SK-N-SH (cell line): Measurements from ENCODE around the gene CYS1. TPM values are rescaled to one million over a fixed set of nuclear protein-coding genes. Genes with fewer than 3 reads are reported as not detected.

Experiments used
- CTCF ChIA-PET: fragments of 300-600, 350-600 bp; formaldehyde crosslinking; extraction: SDS; loops from one replicate; lab custom pipeline; 2021; lab: Yijun Ruan, JAX
- POLR2A ChIA-PET: fragments of 350-600 bp; sonication (Branson Sonifier 250); formaldehyde crosslinking; extraction: SDS; loops from one replicate; lab custom pipeline; 2020; ENCODE audit warnings: antibody characterized with exemption, inconsistent platforms; lab: Yijun Ruan, JAX
- DNase-seq: peaks from one replicate; pipeline ENCODE4 v3.0.0; 2012
- H2AFZ ChIP-seq: fragments of 200-600 bp; sonication (generic); 2 replicates; pipeline ENCODE4 v1.8.1; 2016; ENCODE audit warnings: antibody characterized with exemption, mild to moderate bottlenecking, low read depth
- H3F3A ChIP-seq: fragments of 200-600 bp; sonication (generic); replicated peaks from 2 replicates; pipeline ENCODE3; 2016; ENCODE audit warnings: antibody characterized with exemption, mild to moderate bottlenecking; ENCODE audit not compliant: insufficient read depth
- H3K27ac ChIP-seq, 2 experiments: fragments of 200-500 bp in 1 of 2; fragments of 200-600 bp in 1 of 2; sonication (Bioruptor generic) in 1 of 2; sonication (generic), shearing (Covaris generic) in 1 of 2; 2 replicates each; pipeline versions ENCODE4 v1.5.1 to v1.6.1; 2014 to 2016; ENCODE audit warnings: low read depth in 2 of 2, inconsistent platforms in 1 of 2, low read length in 1 of 2, mild to moderate bottlenecking in 1 of 2, mixed read lengths in 1 of 2
- H3K27me3 ChIP-seq: fragments of 200-600 bp; sonication (generic), shearing (Covaris generic); 2 replicates; pipeline ENCODE4 v1.6.1; 2016; ENCODE audit warnings: mixed run types; ENCODE audit not compliant: insufficient read depth
- H3K36me3 ChIP-seq, 2 experiments: fragments of 200-500 bp in 1 of 2; fragments of 200-600 bp in 1 of 2; sonication (Bioruptor generic) in 1 of 2; sonication (generic) in 1 of 2; replicated peaks in 1 of 2; 2 replicates each; pipeline versions ENCODE3 to v1.5.1; 2014 to 2016; ENCODE audit warnings: low read length in 1 of 2, mild to moderate bottlenecking in 1 of 2; ENCODE audit not compliant: insufficient read depth in 2 of 2, control insufficient read depth in 1 of 2
- H3K4me1 ChIP-seq, 2 experiments: fragments of 200-500 bp in 1 of 2; fragments of 200-600 bp in 1 of 2; sonication (Bioruptor generic) in 1 of 2; sonication (generic), shearing (Covaris generic) in 1 of 2; 2 replicates each; pipeline versions ENCODE4 v1.5.1 to v1.6.1; 2014 to 2016; ENCODE audit warnings: low read depth in 1 of 2, low read length in 1 of 2, mixed run types in 1 of 2; ENCODE audit not compliant: insufficient read depth in 2 of 2, control insufficient read depth in 1 of 2
- H3K4me2 ChIP-seq: fragments of 200-600 bp; sonication (generic), shearing (Covaris generic); 2 replicates; pipeline ENCODE4 v1.6.1; 2017; ENCODE audit warnings: mixed run types
- H3K4me3 ChIP-seq, 2 experiments: fragments of 200-500 bp in 1 of 2; fragments of 200-600 bp in 1 of 2; sonication (Bioruptor generic) in 1 of 2; sonication (generic), shearing (Covaris generic) in 1 of 2; 2 replicates each; pipeline versions ENCODE4 v1.5.1 to v1.8.1; 2014 to 2016; ENCODE audit warnings: low read depth in 2 of 2, inconsistent platforms in 1 of 2, low read length in 1 of 2, mild to moderate bottlenecking in 1 of 2, mixed read lengths in 1 of 2, moderate library complexity in 1 of 2
- H3K79me2 ChIP-seq: fragments of 200-600 bp; sonication (generic); 2 replicates; pipeline ENCODE4 v1.8.1; 2017; ENCODE audit warnings: mild to moderate bottlenecking; ENCODE audit not compliant: insufficient read depth
- H3K9ac ChIP-seq: fragments of 200-600 bp; sonication (generic); 2 replicates; pipeline ENCODE4 v1.6.1; 2017; ENCODE audit warnings: mixed run types
- H3K9me2 ChIP-seq: fragments of 200-600 bp; sonication (generic); 2 replicates; pipeline ENCODE4 v1.6.1; 2017; ENCODE audit warnings: mixed run types
- H3K9me3 ChIP-seq: fragments of 200-600 bp; sonication (generic); 2 replicates; pipeline ENCODE4 v1.6.1; 2017; ENCODE audit warnings: mixed run types, mild to moderate bottlenecking, moderate library complexity
- H4K20me1 ChIP-seq: fragments of 200-600 bp; sonication (generic); 2 replicates; pipeline ENCODE4 v1.6.1; 2017; ENCODE audit warnings: mild to moderate bottlenecking, mixed run types; ENCODE audit not compliant: insufficient read depth
- CHD2 ChIP-seq: fragments of 150-350 bp; IDR thresholded peaks from 2 replicates; pipeline ENCODE4 v1.6.1; 2018; ENCODE audit warnings: low read length; ENCODE audit not compliant: partially characterized antibody
- ELF1 ChIP-seq: IDR thresholded peaks from 2 replicates; pipeline ENCODE4 v1.4.0; 2012
- EZH2phosphoT487 ChIP-seq: fragments of 200-600 bp; sonication (generic); IDR thresholded peaks from 2 replicates; pipeline ENCODE4 v1.6.1; 2017; ENCODE audit warnings: low read depth, mixed run types, mild to moderate bottlenecking, antibody characterized with exemption, moderate library complexity, borderline replicate concordance
- GATA2 ChIP-seq: sonication (generic); formaldehyde crosslinking; IDR thresholded peaks from 2 replicates; pipeline ENCODE4 v1.5.0; 2020; ENCODE audit warnings: mild to moderate bottlenecking, missing genetic modification reagents
- IRF3 ChIP-seq: fragments of 150-350 bp; IDR thresholded peaks from 2 replicates; pipeline ENCODE4 v1.6.1; 2016; ENCODE audit warnings: mild to moderate bottlenecking, low read depth, low read length
- MEF2A ChIP-seq: IDR thresholded peaks from 2 replicates; pipeline ENCODE4 v1.4.0; 2012; ENCODE audit warnings: low read depth, borderline replicate concordance
- RAD21 ChIP-seq: IDR thresholded peaks from 2 replicates; pipeline ENCODE4 v1.6.1; 2012; ENCODE audit warnings: mild to moderate bottlenecking, low read length
- RFX5 ChIP-seq: IDR thresholded peaks from 2 replicates; pipeline ENCODE4 v1.6.1; 2012; ENCODE audit warnings: mild to moderate bottlenecking, improper control_type of control experiment, low read length
- SMC3 ChIP-seq: IDR thresholded peaks from 2 replicates; pipeline ENCODE4 v1.6.1; 2012; ENCODE audit warnings: low read depth, low read length, improper control_type of control experiment
- WGBS: methylation state at CpG from one replicate; pipeline ENCODE4 v1.1.6; 2017; ENCODE audit warnings: low lambda C conversion rate; 5-methylcytosine and 5-hydroxymethylcytosine counted together
- polyA plus RNA-seq, 3 experiments: library from polyadenylated mRNA; depleted of rRNA; stranded (reverse); fragments of >200 nt; gene quantifications; 2 replicates each; pipeline ENCODE4 v1.2.3, GENCODE V29; 2012
- TF ChIP-seq, protein P1 (sequence below): fragments of 200-600 bp; sonication (generic); IDR thresholded peaks from 2 replicates; pipeline ENCODE4 v1.6.1; 2017; ENCODE audit warnings: antibody characterized with exemption, mild to moderate bottlenecking, moderate library complexity

Gene CYS1
- polyA plus RNA-seq, 1 of the 3 experiments (the other 2 are of a cell fraction), result 1.2 TPM

DNA sequence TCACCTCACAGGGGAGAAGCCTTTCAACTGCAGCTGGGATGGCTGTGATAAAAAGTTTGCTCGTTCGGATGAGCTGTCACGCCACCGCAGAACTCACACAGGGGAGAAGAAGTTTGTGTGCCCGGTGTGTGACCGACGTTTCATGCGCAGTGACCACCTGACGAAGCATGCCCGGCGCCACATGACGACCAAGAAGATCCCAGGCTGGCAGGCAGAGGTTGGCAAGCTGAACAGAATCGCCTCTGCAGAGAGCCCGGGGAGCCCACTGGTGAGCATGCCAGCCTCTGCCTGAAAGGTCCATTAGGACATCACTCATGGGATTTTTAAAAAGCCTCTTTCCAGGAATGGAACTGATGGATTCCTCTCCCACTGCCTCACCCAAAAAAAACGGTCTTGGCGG is 28.0 kb downstream of the CYS1 start:
- ChIA-PET CTCF (interaction anchor here (1.0 to 13.0 kb wide), 8 partner anchors 9 to 383 kb away, joined by 3 to 357 read pairs (median 18); no protein-coding TSS in a partner anchor), POLR2A (interaction anchor here (0.8 kb wide), 1 partner anchor 209 kb away, joined by 3 read pairs; the partner anchor contains the start of gene TAF1B)
- no peak overlapping the region for H3K9ac ChIP-seq
- no peaks in the 10 kb centered on the region for H3K27me3 ChIP-seq
- no peaks in the 10 kb centered on the region for H3K9me3 ChIP-seq
- H3K36me3 ChIP-seq, result peaks cover 27 to 42% of the 10 kb centered on the region in 2 experiments
- no peak overlapping the region for H3K27ac ChIP-seq
- WGBS, result 95% methylated on average over 16 of the region's 16 CpGs
- peaks cover 0 to 17% of the 10 kb centered on the region in 2 experiments; a peak in 1 of 4 replicates for H3K4me1 ChIP-seq
- peaks cover 11% of the 10 kb centered on the region for H4K20me1 ChIP-seq
- H3K9me2 ChIP-seq, result no peaks in the 10 kb centered on the region
- H3K4me2 ChIP-seq, result no peak overlapping the region
- no peak overlapping the region for H2AFZ ChIP-seq
- no peak for DNase-seq
- no peaks in the 10 kb centered on the region for H3F3A ChIP-seq
- TF ChIP-seq EZH2phosphoT487 (no peak), IRF3 (no peak), ELF1 (no peak), MEF2A (no peak)
- H3K79me2 ChIP-seq, result peaks cover 16% of the 10 kb centered on the region; the same call in 1 of the 2 replicates
- no peak overlapping the region for H3K4me3 ChIP-seq

- no peak overlapping the region for H3K4me2 ChIP-seq
- peak; percentile 82 for DNase-seq
- H3K9me3 ChIP-seq, result no peaks in the 10 kb centered on the region
- WGBS, result 50% methylated on average over 10 of the region's 10 CpGs
- CTCF ChIA-PET, result interaction anchor here (0.6 to 13.0 kb wide), 62 partner anchors 10 to 1242 kb away, joined by 3 to 357 read pairs (median 5); partner anchors contain the start of gene TAF1B
- H2AFZ ChIP-seq, result no peak overlapping the region
- peaks cover 34% of the 10 kb centered on the region; the same call in 1 of the 2 replicates for H3K79me2 ChIP-seq
- POLR2A ChIA-PET, result interaction anchor here (0.6 to 1.6 kb wide), 3 partner anchors 62 to 249 kb away, joined by 3 to 8 read pairs (median 4); no protein-coding TSS in a partner anchor
- peaks cover 23 to 38% of the 10 kb centered on the region in 2 experiments for H3K36me3 ChIP-seq
- no peaks in the 10 kb centered on the region for H3K27me3 ChIP-seq
- H3K9me2 ChIP-seq, result no peaks in the 10 kb centered on the region
- no peak overlapping the region; a peak in 1 of 4 replicates for H3K27ac ChIP-seq
- H3K9ac ChIP-seq, result no peak overlapping the region
- TF ChIP-seq, protein P1, sequence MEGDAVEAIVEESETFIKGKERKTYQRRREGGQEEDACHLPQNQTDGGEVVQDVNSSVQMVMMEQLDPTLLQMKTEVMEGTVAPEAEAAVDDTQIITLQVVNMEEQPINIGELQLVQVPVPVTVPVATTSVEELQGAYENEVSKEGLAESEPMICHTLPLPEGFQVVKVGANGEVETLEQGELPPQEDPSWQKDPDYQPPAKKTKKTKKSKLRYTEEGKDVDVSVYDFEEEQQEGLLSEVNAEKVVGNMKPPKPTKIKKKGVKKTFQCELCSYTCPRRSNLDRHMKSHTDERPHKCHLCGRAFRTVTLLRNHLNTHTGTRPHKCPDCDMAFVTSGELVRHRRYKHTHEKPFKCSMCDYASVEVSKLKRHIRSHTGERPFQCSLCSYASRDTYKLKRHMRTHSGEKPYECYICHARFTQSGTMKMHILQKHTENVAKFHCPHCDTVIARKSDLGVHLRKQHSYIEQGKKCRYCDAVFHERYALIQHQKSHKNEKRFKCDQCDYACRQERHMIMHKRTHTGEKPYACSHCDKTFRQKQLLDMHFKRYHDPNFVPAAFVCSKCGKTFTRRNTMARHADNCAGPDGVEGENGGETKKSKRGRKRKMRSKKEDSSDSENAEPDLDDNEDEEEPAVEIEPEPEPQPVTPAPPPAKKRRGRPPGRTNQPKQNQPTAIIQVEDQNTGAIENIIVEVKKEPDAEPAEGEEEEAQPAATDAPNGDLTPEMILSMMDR, result peak; percentile 93
- TF ChIP-seq GATA2 (CRISPR knock-in tag) (no peak), RFX5 (0 out of 2 replicates have a peak, but pooled peaks have one; percentile 64), CHD2 (peak; percentile 28), SMC3 (peak; percentile 84), RAD21 (peak; percentile 92)
- TF ChIP-seq, all 33 proteins: peak for 5
- Histone ChIP-seq H4K20me1 (peaks cover 35% of the 10 kb centered on the region), H3F3A (peaks cover 17% of the 10 kb centered on the region), H3K4me3 (no peak overlapping the region; a peak in 1 of 4 replicates), H3K4me1 (peaks cover 6 to 20% of the 10 kb centered on the region in 2 experiments; a peak in 1 of 4 replicates)
Measured at GRCh38 chr2:10048501-10049171, 31.6 kb downstream of the CYS1 start.
